Endometrium (tissue), 2 donors: Measurements from ENCODE around the gene TREML4.

Source experiments
- FAIRE-seq: peaks from 2 replicates; lab custom pipeline; 2012; peaks lifted over from hg19 to GRCh38; lab: Jason Lieb, UNC
- donor health status: control.
- donor health status: control.

Gene TREML4

GRCh38 chr6:41255638-41256246, 27.6 kb downstream of the TREML4 start:
- FAIRE-seq, result no peak

GRCh38 chr6:41256383-41256782, 28.2 kb downstream of the TREML4 start:
- no peak for FAIRE-seq

- peak; percentile 94 for FAIRE-seq
These were observed 29.4 kb downstream of the TREML4 start for GRCh38 chr6:41257369-41258195.

- FAIRE-seq, result no peak
These were observed 30.0 kb downstream of the TREML4 start for GRCh38 chr6:41258196-41258493.

GRCh38 chr6:41262401-41262800, 34.3 kb downstream of the TREML4 start:
- FAIRE-seq, result no peak

- FAIRE-seq, result no peak
These were observed 35.1 kb downstream of the TREML4 start for GRCh38 chr6:41263267-41263666.

- no peak for FAIRE-seq
These were observed 38.4 kb downstream of the TREML4 start for GRCh38 chr6:41266541-41266940.

- FAIRE-seq, result no peak
These were observed 40.3 kb downstream of the TREML4 start for GRCh38 chr6:41268478-41268877.

- FAIRE-seq, result no peak
These were observed 41.0 kb downstream of the TREML4 start for GRCh38 chr6:41269166-41269565.

GRCh38 chr6:41269716-41270115, 41.6 kb downstream of the TREML4 start:
- no peak for FAIRE-seq

GRCh38 chr6:41271901-41272395, 43.8 kb downstream of the TREML4 start:
- FAIRE-seq, result no peak

GRCh38 chr6:41272591-41273240, 44.6 kb downstream of the TREML4 start:
- FAIRE-seq, result no peak

- FAIRE-seq, result no peak
These were observed 45.6 kb downstream of the TREML4 start for GRCh38 chr6:41273714-41274113.

GRCh38 chr6:41274256-41274655, 46.1 kb downstream of the TREML4 start:
- no peak for FAIRE-seq

- FAIRE-seq, result no peak
These were observed 47.3 kb downstream of the TREML4 start for GRCh38 chr6:41275489-41275888.

- FAIRE-seq, result no peak
These were observed 49.5 kb downstream of the TREML4 start for GRCh38 chr6:41277605-41278004.

GRCh38 chr6:41278699-41279405, 50.7 kb downstream of the TREML4 start:
- FAIRE-seq, result no peak

GRCh38 chr6:41280381-41281057, 52.4 kb downstream of the TREML4 start:
- no peak for FAIRE-seq

GRCh38 chr6:41283600-41283999, 55.5 kb downstream of the TREML4 start:
- FAIRE-seq, result no peak

- FAIRE-seq, result no peak
These were observed 56.6 kb downstream of the TREML4 start for GRCh38 chr6:41284726-41285125.

- FAIRE-seq, result no peak
These were observed 58.6 kb downstream of the TREML4 start, which contains the start of gene TREM1 for GRCh38 chr6:41286544-41287346. Gene TREM1, minus strand, starts transcription at chr6:41286682. Its CDS starts 27 bp downstream, at chr6:41286655.
